HEK293 (cell line): ENCODE data around the gene CCDC158.

ENCODE experiments used
- CTCF ChIP-seq: fragments of 450-650 bp; formaldehyde crosslinking; IDR thresholded peaks from 2 replicates; pipeline ENCODE4 v1.5.1; 2016; ENCODE audit warnings: missing biosample characterization, missing genetic modification characterization
- ZNF138 ChIP-seq: fragments of 450-650 bp; formaldehyde crosslinking; IDR thresholded peaks from 2 replicates; pipeline ENCODE4 v1.5.1; 2016; ENCODE audit warnings: missing biosample characterization, missing genetic modification characterization, borderline replicate concordance
- ZNF555 ChIP-seq: fragments of 450-650 bp; formaldehyde crosslinking; conservative IDR thresholded peaks from 2 replicates; pipeline ENCODE4 v1.5.1; 2017; ENCODE audit warnings: missing biosample characterization, mild to moderate bottlenecking, missing genetic modification characterization, inconsistent platforms
- TF ChIP-seq, protein P1 (sequence below): fragments of 450-650 bp; formaldehyde crosslinking; IDR thresholded peaks from 2 replicates; pipeline ENCODE4 v1.5.1; 2016; ENCODE audit warnings: missing biosample characterization, missing genetic modification characterization
- TF ChIP-seq, protein P2 (sequence below): fragments of 450-650 bp; formaldehyde crosslinking; IDR thresholded peaks from 2 replicates; pipeline ENCODE4 v1.5.1; 2016; ENCODE audit warnings: missing biosample characterization, missing genetic modification characterization

- TF ChIP-seq ZNF555 (tag by site-specific recombination) (no peak), ZNF138 (tag by site-specific recombination) (no peak), CTCF (tag by site-specific recombination) (no peak)
- TF ChIP-seq, protein P1, sequence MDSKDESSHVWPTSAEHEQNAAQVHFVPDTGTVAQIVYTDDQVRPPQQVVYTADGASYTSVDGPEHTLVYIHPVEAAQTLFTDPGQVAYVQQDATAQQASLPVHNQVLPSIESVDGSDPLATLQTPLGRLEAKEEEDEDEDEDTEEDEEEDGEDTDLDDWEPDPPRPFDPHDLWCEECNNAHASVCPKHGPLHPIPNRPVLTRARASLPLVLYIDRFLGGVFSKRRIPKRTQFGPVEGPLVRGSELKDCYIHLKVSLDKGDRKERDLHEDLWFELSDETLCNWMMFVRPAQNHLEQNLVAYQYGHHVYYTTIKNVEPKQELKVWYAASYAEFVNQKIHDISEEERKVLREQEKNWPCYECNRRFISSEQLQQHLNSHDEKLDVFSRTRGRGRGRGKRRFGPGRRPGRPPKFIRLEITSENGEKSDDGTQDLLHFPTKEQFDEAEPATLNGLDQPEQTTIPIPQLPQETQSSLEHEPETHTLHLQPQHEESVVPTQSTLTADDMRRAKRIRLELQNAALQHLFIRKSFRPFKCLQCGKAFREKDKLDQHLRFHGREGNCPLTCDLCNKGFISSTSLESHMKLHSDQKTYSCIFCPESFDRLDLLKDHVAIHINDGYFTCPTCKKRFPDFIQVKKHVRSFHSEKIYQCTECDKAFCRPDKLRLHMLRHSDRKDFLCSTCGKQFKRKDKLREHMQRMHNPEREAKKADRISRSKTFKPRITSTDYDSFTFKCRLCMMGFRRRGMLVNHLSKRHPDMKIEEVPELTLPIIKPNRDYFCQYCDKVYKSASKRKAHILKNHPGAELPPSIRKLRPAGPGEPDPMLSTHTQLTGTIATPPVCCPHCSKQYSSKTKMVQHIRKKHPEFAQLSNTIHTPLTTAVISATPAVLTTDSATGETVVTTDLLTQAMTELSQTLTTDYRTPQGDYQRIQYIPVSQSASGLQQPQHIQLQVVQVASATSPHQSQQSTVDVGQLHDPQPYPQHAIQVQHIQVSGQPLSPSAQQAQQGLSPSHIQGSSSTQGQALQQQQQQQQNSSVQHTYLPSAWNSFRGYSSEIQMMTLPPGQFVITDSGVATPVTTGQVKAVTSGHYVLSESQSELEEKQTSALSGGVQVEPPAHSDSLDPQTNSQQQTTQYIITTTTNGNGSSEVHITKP = no peak
- TF ChIP-seq, protein P2, sequence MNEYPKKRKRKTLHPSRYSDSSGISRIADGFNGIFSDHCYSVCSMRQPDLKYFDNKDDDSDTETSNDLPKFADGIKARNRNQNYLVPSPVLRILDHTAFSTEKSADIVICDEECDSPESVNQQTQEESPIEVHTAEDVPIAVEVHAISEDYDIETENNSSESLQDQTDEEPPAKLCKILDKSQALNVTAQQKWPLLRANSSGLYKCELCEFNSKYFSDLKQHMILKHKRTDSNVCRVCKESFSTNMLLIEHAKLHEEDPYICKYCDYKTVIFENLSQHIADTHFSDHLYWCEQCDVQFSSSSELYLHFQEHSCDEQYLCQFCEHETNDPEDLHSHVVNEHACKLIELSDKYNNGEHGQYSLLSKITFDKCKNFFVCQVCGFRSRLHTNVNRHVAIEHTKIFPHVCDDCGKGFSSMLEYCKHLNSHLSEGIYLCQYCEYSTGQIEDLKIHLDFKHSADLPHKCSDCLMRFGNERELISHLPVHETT (tag by site-specific recombination) = no peak
Observed at GRCh38 chr4:76381986-76382385, 39.0 kb downstream of the CCDC158 start.
